HG03135 (cell line): ENCODE results near the gene DGKB.

Source experiments
- ATAC-seq: cut with Tn5 transposase; IDR thresholded peaks from one replicate; pipeline ENCODE4 v1.9.1; 2021; ENCODE audit warnings: mild to moderate bottlenecking, moderate library complexity; ENCODE audit not compliant: unreplicated experiment

The DGKB gene

GRCh38 chr7:14861456-14861855 is 41.1 kb downstream of the DGKB start:
- ATAC-seq: no peak

DNA sequence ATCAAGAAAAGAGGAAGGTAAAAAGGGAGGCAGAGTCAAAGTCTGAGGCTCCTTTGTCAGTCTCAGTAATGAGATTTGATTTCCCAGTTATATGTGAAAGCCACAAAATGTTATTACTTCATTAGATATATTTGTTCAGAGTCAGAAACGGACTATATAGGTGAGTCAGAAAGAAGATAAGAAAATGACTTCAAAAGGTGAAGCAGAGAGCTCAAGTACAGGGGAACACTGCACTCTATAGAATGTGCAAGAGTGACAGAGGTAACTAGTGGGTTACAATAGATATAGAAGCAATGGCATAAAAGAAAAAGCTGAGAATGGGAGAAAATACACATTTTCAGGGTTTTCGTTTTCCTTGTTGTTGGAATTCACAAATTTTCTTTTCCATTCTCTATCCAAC is 43.3 kb downstream of the DGKB start:
- no peak for ATAC-seq

DNA sequence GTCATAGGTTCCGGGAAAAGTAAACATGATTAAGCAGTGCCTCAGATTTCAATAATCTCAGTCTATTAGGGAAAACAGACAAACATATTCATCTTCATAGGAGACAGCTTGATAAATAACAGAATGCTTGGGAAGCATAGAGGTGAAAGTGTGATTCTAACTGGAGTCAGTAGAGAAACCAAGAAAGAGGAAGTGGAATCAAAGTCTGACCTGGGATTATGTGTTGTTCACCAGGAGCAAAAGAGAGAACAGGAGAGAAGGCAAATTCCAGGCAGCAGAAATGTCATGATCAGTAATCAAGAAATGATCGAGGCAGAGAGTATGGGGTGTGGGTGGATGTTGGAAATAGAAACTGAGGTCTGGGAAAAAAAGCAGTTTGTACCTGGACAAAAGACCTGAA is 43.7 kb downstream of the DGKB start:
- ATAC-seq: no peak

DNA sequence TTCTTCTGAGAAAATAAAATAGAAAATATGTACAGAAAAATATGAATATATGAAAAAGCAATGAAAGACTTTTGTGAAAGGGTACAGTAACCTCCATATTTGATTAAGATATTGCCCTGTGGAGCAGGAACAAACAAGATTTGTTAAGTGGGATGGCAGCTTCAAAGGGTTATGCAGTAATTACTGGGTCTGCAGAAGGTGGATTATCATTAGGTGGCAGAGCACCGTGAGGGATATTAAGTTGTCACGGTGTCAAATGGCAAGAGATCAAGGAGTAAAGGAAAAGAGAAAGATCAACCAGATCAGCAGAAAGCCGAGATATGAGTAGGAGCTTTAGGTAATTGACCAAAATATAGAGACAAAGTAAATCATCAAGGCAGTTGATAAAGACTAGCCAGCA is 44.1 kb downstream of the DGKB start:
- ATAC-seq: no peak

DNA sequence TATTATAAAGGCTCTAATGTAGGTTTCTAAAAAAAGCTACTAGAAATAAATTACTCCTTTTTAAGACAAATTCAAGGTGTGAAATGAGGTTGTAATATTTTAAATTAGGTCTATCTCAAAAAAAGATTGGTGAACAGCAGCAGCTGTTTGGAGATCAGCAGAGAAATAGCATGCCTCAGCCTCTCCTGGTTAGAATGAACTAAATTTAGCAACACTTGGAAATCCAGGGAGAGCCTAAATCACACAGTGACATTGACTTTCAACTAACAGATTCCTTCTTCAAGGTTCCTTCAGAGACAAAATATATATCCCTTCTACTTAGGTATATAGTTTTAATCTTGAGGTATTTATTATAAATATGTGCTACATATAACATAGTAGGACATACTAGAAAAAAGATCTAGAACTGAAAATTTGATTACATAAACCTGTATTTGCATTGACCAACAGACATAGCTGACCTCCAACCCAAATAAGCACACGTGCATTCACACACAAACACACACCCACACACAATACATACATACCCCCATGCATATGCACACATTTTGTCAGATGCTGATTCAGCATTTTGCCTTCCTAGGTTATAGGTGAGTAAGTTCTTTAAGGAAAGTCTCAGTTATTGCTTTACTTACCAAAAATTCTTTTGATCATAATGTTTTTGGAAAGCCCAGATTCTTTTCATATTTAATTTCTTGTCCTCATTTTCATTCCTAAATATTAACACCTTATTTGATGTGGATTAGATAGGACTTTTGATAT is 47.3 kb downstream of the DGKB start:
- ATAC-seq: no peak

- ATAC-seq: no peak
These were observed 48.1 kb downstream of the DGKB start for GRCh38 chr7:14854471-14854870.

GRCh38 chr7:14851610-14852009 is 50.9 kb downstream of the DGKB start:
- ATAC-seq: no peak

DNA sequence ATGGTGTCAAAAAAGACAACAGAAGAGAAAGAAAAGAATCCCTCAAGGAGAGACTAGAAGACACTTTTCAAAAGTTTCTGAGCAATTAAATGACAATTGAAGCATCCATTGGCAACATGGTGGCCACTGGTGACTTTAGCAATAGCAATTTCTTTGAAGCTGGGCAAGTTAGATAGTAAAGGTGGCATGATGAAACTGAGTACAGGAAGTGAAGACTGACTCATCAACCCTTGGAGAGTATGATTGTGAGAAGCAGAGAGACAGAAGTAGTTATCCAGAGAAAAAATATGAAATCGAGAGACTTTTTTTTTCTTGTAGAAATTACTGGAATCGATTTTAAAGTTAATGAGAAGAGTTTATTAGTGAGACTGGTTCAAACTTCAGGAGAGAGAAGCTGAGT is 52.5 kb downstream of the DGKB start:
- ATAC-seq: no peak

- no peak for ATAC-seq
These were observed 56.1 kb downstream of the DGKB start for GRCh38 chr7:14846405-14846804.

GRCh38 chr7:14843755-14844154 is 58.8 kb downstream of the DGKB start:
- ATAC-seq: no peak

GRCh38 chr7:14842523-14842922 is 60.0 kb downstream of the DGKB start:
- no peak for ATAC-seq

DNA sequence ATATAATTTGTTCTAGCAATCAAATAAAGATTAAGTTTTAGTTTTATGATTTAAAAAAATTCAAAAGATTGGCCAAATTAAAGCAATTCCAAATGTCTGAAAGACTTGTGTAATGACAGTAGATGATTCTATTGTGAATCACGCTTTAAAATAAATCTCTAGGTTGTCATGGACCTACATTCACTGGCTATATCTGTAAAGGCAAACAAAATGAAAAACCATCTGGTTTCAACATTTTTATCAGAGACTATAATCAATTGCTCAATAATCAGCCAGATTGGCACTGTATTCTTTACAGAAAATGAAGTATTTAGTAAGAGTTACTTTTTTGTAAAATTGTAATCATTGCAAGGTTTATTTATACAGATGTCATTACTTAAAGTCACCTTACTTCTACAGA is 60.7 kb downstream of the DGKB start:
- no peak for ATAC-seq

GRCh38 chr7:14841086-14841485 is 61.5 kb downstream of the DGKB start:
- no peak for ATAC-seq

- no peak for ATAC-seq
These were observed 63.2 kb downstream of the DGKB start for GRCh38 chr7:14839307-14839706.

DNA sequence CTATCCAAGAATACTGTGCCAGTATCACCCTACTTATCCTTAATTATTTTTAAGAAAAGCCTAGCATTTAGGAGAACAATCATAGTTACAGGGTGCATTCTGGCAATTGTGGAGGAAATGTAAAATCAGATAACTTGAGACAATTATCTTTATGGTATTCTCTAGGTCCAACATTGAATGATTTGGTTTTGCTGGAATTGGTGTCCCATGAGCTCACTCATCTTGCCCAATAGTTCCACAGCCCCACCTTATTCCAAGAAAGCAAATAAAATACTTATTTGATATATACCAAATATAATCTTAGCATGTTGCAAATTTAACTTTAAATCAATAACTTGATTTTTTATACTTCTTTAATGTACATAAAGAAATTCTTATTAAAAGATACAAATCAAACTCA is 65.3 kb downstream of the DGKB start:
- ATAC-seq: no peak

- ATAC-seq: no peak
These were observed 65.9 kb downstream of the DGKB start for GRCh38 chr7:14836571-14837189.

DNA sequence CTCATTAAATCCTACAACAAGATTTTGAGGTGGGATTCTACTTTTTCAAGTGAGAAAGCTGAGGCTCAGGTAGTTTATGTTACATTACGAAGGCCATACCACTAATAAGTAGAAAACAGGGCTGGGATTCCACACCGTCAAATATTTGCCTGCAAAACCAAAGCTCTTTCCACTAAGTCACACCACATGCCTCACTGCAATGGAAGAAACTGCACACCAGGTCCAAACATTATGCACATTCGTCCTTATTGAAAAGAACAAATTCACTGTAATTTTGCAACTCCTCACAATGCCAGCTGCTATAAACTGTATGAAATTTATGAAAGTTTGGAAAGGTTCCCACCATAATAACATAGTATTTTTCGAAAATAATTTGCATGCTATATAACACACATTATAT is 66.5 kb downstream of the DGKB start:
- ATAC-seq: no peak

DNA sequence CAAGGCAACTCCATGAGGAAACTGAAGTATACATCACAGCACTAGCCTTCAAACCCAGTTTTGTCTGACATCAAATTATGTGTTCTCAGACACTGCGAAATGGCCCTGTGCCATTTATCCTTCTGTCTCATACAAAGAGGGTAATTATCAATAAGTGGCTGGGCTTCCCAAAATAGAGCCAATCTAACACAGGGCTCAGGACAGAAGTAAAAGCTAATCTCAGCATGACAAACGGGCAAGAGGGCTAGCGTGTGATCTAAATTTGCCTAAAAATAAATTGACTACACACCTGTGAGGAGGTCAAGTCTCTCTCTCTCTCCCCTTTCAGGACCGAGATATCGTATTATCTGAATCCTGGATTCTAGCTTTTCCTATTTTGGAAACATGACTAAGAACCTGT is 67.2 kb downstream of the DGKB start:
- no peak for ATAC-seq

DNA sequence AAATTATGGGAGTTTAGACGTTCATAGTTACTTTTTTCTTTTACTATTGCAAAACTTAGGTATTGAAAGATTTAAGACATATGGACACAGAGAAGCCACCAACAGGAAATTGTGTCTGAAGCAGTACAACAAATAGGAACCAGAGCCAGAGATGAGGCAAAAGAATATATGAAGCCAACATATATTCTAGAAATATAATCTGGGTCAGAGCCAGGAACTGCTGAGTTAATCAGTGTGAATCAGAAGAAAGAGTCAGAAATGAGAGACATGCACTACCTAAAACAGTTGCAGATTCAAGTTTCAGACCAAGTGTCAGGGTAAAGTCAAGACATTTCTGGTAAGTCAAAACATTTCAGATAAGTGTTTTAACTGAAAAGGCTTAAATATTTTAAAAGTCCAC is 67.7 kb downstream of the DGKB start:
- ATAC-seq: no peak

GRCh38 chr7:14834456-14834855 is 68.1 kb downstream of the DGKB start:
- no peak for ATAC-seq

GRCh38 chr7:14833707-14834106 is 68.8 kb downstream of the DGKB start:
- ATAC-seq: no peak

GRCh38 chr7:14828053-14828452 is 74.5 kb downstream of the DGKB start:
- ATAC-seq: no peak

GRCh38 chr7:14826426-14826825 is 76.1 kb downstream of the DGKB start:
- ATAC-seq: no peak
